Upper lobe of left lung (tissue), 6 donors: ENCODE measurements around the gene GABRR1. TPM values are rescaled to one million over a fixed set of nuclear protein-coding genes. Genes with fewer than 3 reads are reported as not detected.

Experiments used
- ATAC-seq, 2 donors: fragments of 200-7000 bp; cut with Tn5 transposase; one replicate each; pipeline ENCODE4 v1.9.1; 2022; ENCODE audit warnings: mild to moderate bottlenecking in 2 of 2, moderate library complexity in 2 of 2; ENCODE audit not compliant: low FRiP score in 2 of 2
- DNase-seq, 2 donors: peaks; one replicate each; pipeline ENCODE4 v3.0.0-alpha.2; 2019 to 2020
- H3K27ac ChIP-seq, 4 donors: fragments of 200-600 bp; sonication (generic); one replicate each; pipeline ENCODE4 v1.5.1; 2016 to 2019
- H3K27me3 ChIP-seq, 4 donors: fragments of 200-600 bp; sonication (generic); one replicate each; pipeline ENCODE4 v1.5.1; 2017 to 2019
- H3K36me3 ChIP-seq, 4 donors: fragments of 200-600 bp; sonication (generic); one replicate each; pipeline ENCODE4 v1.5.1; 2016 to 2019
- H3K4me1 ChIP-seq, 4 donors: fragments of 200-600 bp; sonication (generic); one replicate each; pipeline ENCODE4 v1.5.1; 2018 to 2019
- H3K4me3 ChIP-seq, 4 donors: fragments of 200-600 bp; sonication (generic); one replicate each; pipeline ENCODE4 v1.5.1; 2017 to 2019; ENCODE audit warnings: mild to moderate bottlenecking in 2 of 4, moderate library complexity in 1 of 4
- H3K9me3 ChIP-seq, 4 donors: fragments of 200-600 bp; sonication (generic); one replicate each; pipeline ENCODE4 v1.5.1; 2018 to 2019
- CTCF ChIP-seq, 6 experiments: fragments of 450-650 bp in 4 of 6; fragments of 200-600 bp in 2 of 6; sonication (generic) in 2 of 6; IDR thresholded peaks; one replicate each; pipeline ENCODE4 v1.5.1; 2016 to 2019; ENCODE audit warnings: antibody characterized with exemption in 6 of 6
- EP300 ChIP-seq, 4 donors: sonication (generic); formaldehyde crosslinking; IDR thresholded peaks; one replicate each; pipeline ENCODE4 v1.5.1; 2017; ENCODE audit warnings: antibody characterized with exemption in 4 of 4, control low read depth in 2 of 4
- POLR2A ChIP-seq, 4 donors: fragments of 450-650 bp; IDR thresholded peaks; one replicate each; pipeline ENCODE4 v1.5.1; 2016 to 2017; ENCODE audit warnings: antibody characterized with exemption in 4 of 4, mild to moderate bottlenecking in 2 of 4
- POLR2AphosphoS5 ChIP-seq, 2 donors: sonication (generic); formaldehyde crosslinking; IDR thresholded peaks; one replicate each; pipeline ENCODE4 v1.5.1; 2017; ENCODE audit warnings: antibody characterized with exemption in 2 of 2
- WGBS, 2 donors: methylation state at CpG; one replicate each; pipeline ENCODE4 v1.1.5; 2017 to 2018; 5-methylcytosine and 5-hydroxymethylcytosine counted together
- total RNA-seq, 6 donors: library from RNA; depleted of rRNA in 4 of 6; stranded (reverse); fragments of >200 nt in 4 of 6; gene quantifications; one replicate each; pipeline versions ENCODE4 v1.1.0 to v1.2.1, GENCODE V29; 2016 to 2021
- donor health status: DM: no; HTN: no; CAD: no; lungs with moderate emphysema.
- donor health status: DM: no; HTN: yes; CAD: no; lungs with severe emphysema.

GABRR1 gene
- not detected for total RNA-seq

GRCh38 chr6:89217299-89217910 lies at the start of gene GABRR1:
TSS of gene GABRR1 (minus strand) at chr6:89217358. CDS start at chr6:89217322, 36 bp downstream.
- DNase-seq = no peak
- Histone ChIP-seq H3K36me3 (no peaks in the 10 kb centered on the region), H3K4me3 (no peak within 1 kb of the TSS), H3K4me1 (no peaks in the 10 kb centered on the region), H3K27ac (no peak within 1 kb of the TSS), H3K9me3 (no peaks in the 10 kb centered on the region), H3K27me3 (no peaks in the 10 kb centered on the region)
- no peak for ATAC-seq
- TF ChIP-seq CTCF (IDR thresholded peaks at IDR 0.05) = no peak
- no peak for TF ChIP-seq POLR2AphosphoS5 (IDR thresholded peaks at IDR 0.05)
- TF ChIP-seq EP300 (IDR thresholded peaks at IDR 0.05) = no peak
- TF ChIP-seq POLR2A (IDR thresholded peaks at IDR 0.05) = no peak
- 34 to 42% methylated on average over 10 of the region's 10 CpGs for WGBS, 2 donors

- no peak for ATAC-seq
- H3K9me3 ChIP-seq = no peaks in the 10 kb centered on the region
- TF ChIP-seq POLR2A (IDR thresholded peaks at IDR 0.05) (no peak), EP300 (IDR thresholded peaks at IDR 0.05) (no peak), POLR2AphosphoS5 (IDR thresholded peaks at IDR 0.05) (no peak), CTCF (IDR thresholded peaks at IDR 0.05) (no peak)
- no peak overlapping the region for H3K4me3 ChIP-seq
- no peaks in the 10 kb centered on the region for H3K27me3 ChIP-seq
- no peaks in the 10 kb centered on the region for H3K4me1 ChIP-seq
- no peak for DNase-seq
- no peaks in the 10 kb centered on the region for H3K36me3 ChIP-seq
- 88 to 97% methylated on average over 20 of the region's 20 CpGs for WGBS, 2 donors
- no peak overlapping the region for H3K27ac ChIP-seq
Measured at GRCh38 chr6:89264296-89264695, 47.1 kb upstream of the GABRR1 start.

- Histone ChIP-seq H3K27ac (no peak overlapping the region), H3K9me3 (no peaks in the 10 kb centered on the region), H3K36me3 (no peaks in the 10 kb centered on the region), H3K27me3 (no peaks in the 10 kb centered on the region), H3K4me3 (no peak overlapping the region), H3K4me1 (no peaks in the 10 kb centered on the region)
- DNase-seq (no peak), ATAC-seq (peak in 1 of 2 donors; percentile 31)
- TF ChIP-seq EP300 (IDR thresholded peaks at IDR 0.05) = no peak
- no peak for TF ChIP-seq CTCF (IDR thresholded peaks at IDR 0.05)
- TF ChIP-seq POLR2AphosphoS5 (IDR thresholded peaks at IDR 0.05) = no peak
- WGBS, 2 donors = 30 to 32% methylated on average over 5 of the region's 5 CpGs
Measured at GRCh38 chr6:89260832-89261231, 43.7 kb upstream of the GABRR1 start.

- Histone ChIP-seq H3K36me3 (no peaks in the 10 kb centered on the region), H3K27me3 (no peaks in the 10 kb centered on the region), H3K4me1 (no peaks in the 10 kb centered on the region), H3K9me3 (no peaks in the 10 kb centered on the region), H3K4me3 (no peak overlapping the region), H3K27ac (no peak overlapping the region)
- ATAC-seq (no peak), DNase-seq (no peak)
- WGBS, 2 donors = 43 to 44% methylated on average over 3 to 4 of the region's 4 CpGs
- TF ChIP-seq POLR2AphosphoS5 (IDR thresholded peaks at IDR 0.05) (no peak), CTCF (IDR thresholded peaks at IDR 0.05) (no peak), POLR2A (IDR thresholded peaks at IDR 0.05) (no peak), EP300 (IDR thresholded peaks at IDR 0.05) (no peak)
Measured at GRCh38 chr6:89260310-89260709, 43.2 kb upstream of the GABRR1 start.

GRCh38 chr6:89258912-89259311 lies 41.8 kb upstream of the GABRR1 start:
- Histone ChIP-seq H3K4me3 (no peak overlapping the region), H3K27me3 (no peaks in the 10 kb centered on the region), H3K36me3 (no peaks in the 10 kb centered on the region), H3K9me3 (no peaks in the 10 kb centered on the region), H3K4me1 (no peaks in the 10 kb centered on the region), H3K27ac (no peak overlapping the region)
- ATAC-seq (no peak), DNase-seq (no peak)
- no peak for TF ChIP-seq CTCF (IDR thresholded peaks at IDR 0.05)
- no peak for TF ChIP-seq POLR2AphosphoS5 (IDR thresholded peaks at IDR 0.05)
- TF ChIP-seq POLR2A (IDR thresholded peaks at IDR 0.05) = no peak
- TF ChIP-seq EP300 (IDR thresholded peaks at IDR 0.05) = no peak
- WGBS, 2 donors = 78 to 79% methylated on average over 3 of the region's 3 CpGs
